Measurements from ENCODE around the gene ZKSCAN3.

DNA sequence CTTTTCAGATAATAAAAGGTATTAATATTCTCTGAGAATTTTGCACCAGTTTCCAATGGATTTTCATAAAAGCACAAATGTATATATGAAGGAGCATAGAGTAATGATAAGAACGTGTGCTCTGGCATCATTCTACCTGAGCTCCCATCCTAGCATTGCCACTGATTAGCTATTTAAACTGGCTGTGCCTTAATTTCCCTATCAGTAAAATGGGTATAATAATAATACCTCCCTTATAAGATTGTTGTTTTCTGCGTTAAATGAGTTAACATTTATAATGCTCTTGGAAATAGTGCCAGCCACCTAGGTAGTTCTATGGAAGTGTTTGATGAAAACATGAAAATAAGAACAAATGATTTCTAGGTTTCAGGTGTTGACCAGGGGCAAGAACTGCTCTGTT, 11.2 kb downstream of the ZKSCAN3 start:
- TF ChIP-seq POLR2A (IDR thresholded peaks at IDR 0.05; ENCODE audit: low read depth, low read length), result no peak
- no peak for TF ChIP-seq POLR2AphosphoS5 (IDR thresholded peaks at IDR 0.05; ENCODE audit: low read depth, low read length)

Measured in GM12892 (cell line).